Cardiac septum (tissue), 1 donor: ENCODE data around the gene METRNL. TPM values are rescaled to one million over a fixed set of nuclear protein-coding genes. Genes with fewer than 3 reads are reported as not detected.
"Not testable (repeated sequence)": the region's sequence is repeated elsewhere in the genome, so short reads cannot be mapped to it uniquely, and the experiment has no call there.

Source experiments
- DNase-seq: peaks from one replicate; pipeline ENCODE4 v3.0.0-alpha.2; 2020; ENCODE audit warnings: low spot score
- intact Hi-C: fragments of 100-400 bp; cut with DNase I; formaldehyde crosslinking; loops from one replicate; pipeline ENCODE4 v1.14.0; 2022
- total RNA-seq: library from RNA; stranded (reverse); fragmentation: NEBNext Ultra II Directional; extraction: Animal tissue kit (Norgen Biotek cat#: 25700); gene quantifications from one replicate; pipeline ENCODE4 v1.2.1, GENCODE V29; 2021
- donor health status: DM: no; HTN: no; CAD: no.

The METRNL gene
- total RNA-seq, 1 donor from 2014 or later: 104 TPM

DNA sequence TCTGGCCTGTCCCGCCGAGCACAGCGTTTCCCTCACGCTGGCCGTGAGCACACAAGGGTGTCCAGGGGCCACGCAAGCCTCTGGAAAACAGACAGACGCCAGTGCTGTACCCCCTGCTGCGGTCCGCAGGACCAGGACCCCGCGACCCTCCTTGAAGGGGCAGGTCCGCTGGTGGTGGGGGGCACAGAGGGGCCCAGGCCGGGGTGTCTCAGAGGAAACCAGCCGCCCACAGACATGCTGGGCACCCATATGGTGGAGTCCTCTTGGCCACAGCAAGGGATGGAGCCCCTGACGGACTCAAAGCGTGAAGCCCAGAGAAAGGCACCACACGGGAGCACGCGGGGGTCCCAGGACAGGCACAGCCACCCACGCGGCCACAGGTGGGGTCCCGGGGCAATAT lies 34.4 kb downstream of the METRNL start:
- intact Hi-C loops: no loop called here
- DNase-seq: no peak

- intact Hi-C loops: no loop called here
- DNase-seq: no peak
Measured at GRCh38 chr17:83114706-83115105, 35.3 kb downstream of the METRNL start.

GRCh38 chr17:83115202-83115651 lies 35.8 kb downstream of the METRNL start:
- no peak for DNase-seq
- intact Hi-C loops: no loop called here

GRCh38 chr17:83115832-83116231 lies 36.4 kb downstream of the METRNL start:
- no peak for DNase-seq
- intact Hi-C loops: no loop called here

DNA sequence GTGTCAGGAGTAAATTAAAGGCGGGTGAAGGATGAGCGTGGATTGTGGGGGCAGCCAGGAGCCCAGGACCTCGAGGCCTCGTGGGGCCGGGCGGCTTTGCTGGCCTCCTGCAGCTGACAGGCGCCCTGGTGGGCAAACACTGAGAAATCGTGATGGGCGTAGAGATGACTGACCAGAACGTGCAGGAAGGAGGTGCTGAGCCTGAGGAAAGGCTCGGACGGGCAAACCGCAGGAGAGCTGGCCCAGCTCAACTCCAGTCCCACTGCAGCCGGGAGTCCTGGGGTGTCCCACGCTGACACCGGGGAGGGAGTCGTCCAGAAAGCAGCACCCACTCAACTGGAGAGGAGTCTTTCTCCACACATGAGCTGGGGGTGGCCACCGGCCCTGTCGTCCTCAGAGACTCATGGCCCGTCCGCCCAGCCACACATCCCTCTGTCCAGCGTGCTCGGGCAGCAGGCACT lies 36.9 kb downstream of the METRNL start:
- intact Hi-C loops: no loop called here
- no peak for DNase-seq

DNA sequence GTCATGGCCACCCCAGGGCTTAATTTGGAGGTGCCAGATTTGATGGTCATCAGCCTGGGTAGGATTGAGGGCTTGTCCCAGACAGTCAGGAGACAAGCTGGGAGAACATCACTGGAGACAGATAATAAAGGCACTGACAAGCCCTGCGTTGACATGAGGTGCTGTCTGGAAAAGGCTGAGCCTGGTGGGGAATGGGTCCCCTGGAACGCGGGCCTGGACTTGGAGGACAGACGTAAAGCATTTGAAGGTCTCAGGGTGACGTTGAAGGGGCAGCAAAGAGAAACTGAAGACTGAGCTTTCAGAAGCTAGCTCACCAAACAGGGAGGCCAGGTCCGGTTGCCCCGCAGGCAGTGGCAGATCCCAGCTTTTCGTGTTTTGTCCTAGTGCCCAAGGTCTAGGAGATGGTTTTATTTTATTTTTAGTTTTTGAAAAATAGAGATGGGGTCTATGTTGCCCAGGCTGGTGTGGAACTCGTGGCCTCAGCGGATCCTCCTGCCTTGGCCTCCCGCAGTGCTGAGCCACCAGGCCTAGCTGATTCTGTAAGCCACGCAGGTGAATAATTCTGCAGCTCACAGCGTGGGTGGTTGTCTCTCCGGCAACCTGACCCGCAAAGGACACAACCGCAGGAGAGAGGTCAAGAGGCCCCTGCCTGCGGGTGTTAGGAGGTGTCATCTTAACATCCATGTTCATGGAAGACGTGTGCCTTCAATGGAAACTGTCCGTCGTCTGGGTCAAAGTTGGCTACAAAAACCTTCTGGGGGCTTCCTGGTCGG lies 37.6 kb downstream of the METRNL start:
- intact Hi-C loops: no loop called here

GRCh38 chr17:83117583-83117982 lies 38.2 kb downstream of the METRNL start:
- no peak for DNase-seq
- intact Hi-C loops: no loop called here

More for the DNA sequence above, 37.6 kb downstream of the METRNL start:
- no peak for DNase-seq

- intact Hi-C loops: no loop called here
- no peak for DNase-seq
Measured at GRCh38 chr17:83118071-83118841, 38.8 kb downstream of the METRNL start.

- DNase-seq: peak; percentile 88
- intact Hi-C loops: no loop called here
Measured at GRCh38 chr17:83119987-83120864, 40.8 kb downstream of the METRNL start.

DNA sequence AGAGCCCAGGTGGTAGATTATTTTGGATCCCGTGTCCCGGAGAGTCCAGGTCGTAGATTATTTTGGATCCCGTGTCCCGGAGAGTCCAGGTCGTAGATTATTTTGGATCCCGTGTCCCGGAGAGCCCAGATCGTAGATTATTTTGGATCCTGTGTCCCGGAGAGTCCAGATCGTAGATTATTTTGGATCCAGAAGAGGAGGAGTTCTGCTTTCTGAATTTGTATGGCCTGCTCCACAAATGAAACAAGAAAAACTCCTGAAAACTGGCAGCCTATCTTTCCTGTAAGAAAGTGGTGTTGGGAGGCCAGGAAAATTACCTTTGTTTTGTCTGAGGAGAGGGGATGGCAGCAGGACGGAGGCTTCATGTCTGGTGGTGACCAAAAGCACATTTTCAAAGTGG lies 42.1 kb downstream of the METRNL start:
- DNase-seq, intact Hi-C loops: not testable (repeated sequence)

- DNase-seq: peak; percentile 33
- intact Hi-C loops: no loop called here
Measured at GRCh38 chr17:83121921-83122820, 42.8 kb downstream of the METRNL start.

DNA sequence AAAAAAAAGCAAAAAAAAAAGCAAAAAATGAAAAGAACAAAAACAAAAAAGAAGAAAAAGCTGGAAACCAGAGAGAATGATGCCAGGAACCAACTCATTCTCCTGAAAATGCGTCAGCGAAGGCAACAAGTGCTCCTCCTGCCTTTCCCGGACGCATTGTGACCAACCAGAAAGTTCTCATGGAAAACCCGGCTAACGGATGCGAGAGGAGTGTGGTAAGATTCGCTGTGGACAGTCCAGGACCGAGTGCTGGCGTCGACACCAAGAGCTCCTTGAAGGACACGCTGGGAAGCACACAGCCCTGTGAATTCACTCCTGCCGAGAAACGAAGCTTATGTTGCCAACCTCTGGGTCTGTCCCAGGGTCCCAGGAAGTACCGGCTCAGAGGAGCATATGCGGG lies 43.4 kb downstream of the METRNL start:
- intact Hi-C loops: no loop called here

GRCh38 chr17:83123896-83124801 lies 44.7 kb downstream of the METRNL start:
- peak; percentile 41 for DNase-seq
- intact Hi-C loops: no loop called here

More for the DNA sequence above, 43.4 kb downstream of the METRNL start:
- DNase-seq: peak; percentile 60

- DNase-seq: peak; percentile 57
- intact Hi-C loops: no loop called here
Measured at GRCh38 chr17:83124871-83125514, 45.6 kb downstream of the METRNL start.

GRCh38 chr17:83125515-83126274 lies 46.3 kb downstream of the METRNL start:
- DNase-seq: peak; percentile 73
- intact Hi-C loops: no loop called here

- intact Hi-C loops: no loop called here
- peak; percentile 71 for DNase-seq
Measured at GRCh38 chr17:83126275-83126811, 46.9 kb downstream of the METRNL start.
